Esophagus squamous epithelium (tissue), 4 donors: ENCODE measurements around the gene PGAM5.

Experiments
- POLR2A ChIP-seq, 4 donors: fragments of 450-650 bp; IDR thresholded peaks; one replicate each; pipeline ENCODE4 v1.6.1; 2017; ENCODE audit warnings: antibody characterized with exemption in 4 of 4, mild to moderate bottlenecking in 4 of 4, moderate library complexity in 3 of 4
- TF ChIP-seq, protein P1 (sequence below), 6 experiments: fragments of 450-650 bp in 4 of 6; fragments of 200-600 bp in 2 of 6; sonication (generic) in 2 of 6; IDR thresholded peaks; one replicate each; pipeline ENCODE4 v1.5.1; 2016 to 2019; ENCODE audit warnings: antibody characterized with exemption in 6 of 6, mild to moderate bottlenecking in 4 of 6, moderate library complexity in 4 of 6

DNA sequence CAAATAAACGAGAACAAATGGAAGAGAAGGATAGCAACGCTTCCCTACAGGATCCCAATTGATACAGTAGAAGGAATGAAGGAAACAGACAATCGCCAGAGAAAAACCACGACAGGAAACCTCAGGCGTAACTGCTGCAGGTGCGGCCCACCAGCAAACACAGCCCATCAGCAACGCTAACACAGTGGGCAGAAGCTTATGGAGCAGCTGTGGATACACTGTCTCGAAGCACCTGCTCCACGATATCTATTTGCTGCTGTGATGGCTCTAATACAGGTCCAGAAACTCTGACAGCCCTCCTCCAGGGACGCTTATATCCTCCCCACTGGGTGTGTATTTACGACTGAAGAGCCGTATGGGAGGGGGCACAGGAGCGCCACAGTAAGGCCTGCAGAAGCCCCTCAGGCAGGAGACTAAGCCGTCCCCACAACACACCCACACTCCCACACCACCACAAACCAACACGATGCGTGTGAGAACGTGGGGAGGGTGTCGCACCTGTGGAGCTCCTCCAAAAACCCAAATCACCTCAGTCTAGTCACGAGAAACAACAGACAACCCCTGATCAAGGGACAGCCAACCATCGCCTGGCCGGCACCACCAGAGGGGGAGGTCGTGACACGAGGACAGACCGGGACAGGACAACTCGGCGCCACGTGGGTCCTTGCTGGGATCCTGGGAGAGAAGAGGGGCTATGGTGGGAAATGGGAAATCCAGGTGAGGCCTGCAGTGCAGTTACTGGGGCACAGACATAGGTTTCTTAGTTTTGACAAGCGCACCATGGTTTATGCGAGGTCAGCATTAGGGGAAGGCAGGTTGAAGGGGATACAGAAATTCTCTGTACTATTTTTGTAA is 47.5 kb upstream of the PGAM5 start:
- TF ChIP-seq, protein P1, sequence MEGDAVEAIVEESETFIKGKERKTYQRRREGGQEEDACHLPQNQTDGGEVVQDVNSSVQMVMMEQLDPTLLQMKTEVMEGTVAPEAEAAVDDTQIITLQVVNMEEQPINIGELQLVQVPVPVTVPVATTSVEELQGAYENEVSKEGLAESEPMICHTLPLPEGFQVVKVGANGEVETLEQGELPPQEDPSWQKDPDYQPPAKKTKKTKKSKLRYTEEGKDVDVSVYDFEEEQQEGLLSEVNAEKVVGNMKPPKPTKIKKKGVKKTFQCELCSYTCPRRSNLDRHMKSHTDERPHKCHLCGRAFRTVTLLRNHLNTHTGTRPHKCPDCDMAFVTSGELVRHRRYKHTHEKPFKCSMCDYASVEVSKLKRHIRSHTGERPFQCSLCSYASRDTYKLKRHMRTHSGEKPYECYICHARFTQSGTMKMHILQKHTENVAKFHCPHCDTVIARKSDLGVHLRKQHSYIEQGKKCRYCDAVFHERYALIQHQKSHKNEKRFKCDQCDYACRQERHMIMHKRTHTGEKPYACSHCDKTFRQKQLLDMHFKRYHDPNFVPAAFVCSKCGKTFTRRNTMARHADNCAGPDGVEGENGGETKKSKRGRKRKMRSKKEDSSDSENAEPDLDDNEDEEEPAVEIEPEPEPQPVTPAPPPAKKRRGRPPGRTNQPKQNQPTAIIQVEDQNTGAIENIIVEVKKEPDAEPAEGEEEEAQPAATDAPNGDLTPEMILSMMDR (IDR thresholded peaks at IDR 0.05), result no peak
- no peak for TF ChIP-seq POLR2A (IDR thresholded peaks at IDR 0.05)
